Coronary artery (tissue), 2 donors: Measurements from ENCODE around the gene PADI2.

ENCODE experiments used
- DNase-seq: peaks from one replicate; pipeline ENCODE4 v3.0.0-alpha.2; 2017; ENCODE audit warnings: low spot score
- H3K27ac ChIP-seq, 2 donors: fragments of 200-600 bp; sonication (generic); one replicate each; pipeline ENCODE4 v1.5.1; 2016 to 2019
- H3K4me3 ChIP-seq: fragments of 200-600 bp; sonication (generic); 2 replicates; pipeline ENCODE4 v1.5.1; 2016; ENCODE audit warnings: mild to moderate bottlenecking, moderate library complexity
- TF ChIP-seq, protein P1 (sequence below): fragments of 200-600 bp; sonication (generic); IDR thresholded peaks from one replicate; pipeline ENCODE4 v1.5.1; 2019; ENCODE audit warnings: antibody characterized with exemption

PADI2 gene

DNA sequence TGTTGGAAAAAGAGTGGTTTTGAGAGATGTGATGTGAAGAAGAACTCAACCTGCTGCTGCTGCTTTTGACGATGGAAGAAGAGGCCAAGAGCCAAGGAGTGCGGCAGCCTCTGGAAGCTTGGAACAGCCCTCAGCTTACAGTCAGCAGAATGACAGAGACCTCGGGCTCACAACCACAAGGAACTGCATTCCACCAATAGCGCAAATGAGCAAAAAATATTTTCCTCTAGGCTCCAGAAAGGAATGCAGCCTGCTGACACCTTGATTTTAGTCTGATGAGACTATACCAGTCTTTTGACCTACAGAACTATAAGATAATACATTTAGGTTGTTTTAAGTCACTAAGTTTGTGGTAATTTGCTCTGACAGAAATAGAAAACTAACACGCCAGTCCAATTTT is 75.6 kb downstream of the PADI2 start:
- TF ChIP-seq, protein P1, sequence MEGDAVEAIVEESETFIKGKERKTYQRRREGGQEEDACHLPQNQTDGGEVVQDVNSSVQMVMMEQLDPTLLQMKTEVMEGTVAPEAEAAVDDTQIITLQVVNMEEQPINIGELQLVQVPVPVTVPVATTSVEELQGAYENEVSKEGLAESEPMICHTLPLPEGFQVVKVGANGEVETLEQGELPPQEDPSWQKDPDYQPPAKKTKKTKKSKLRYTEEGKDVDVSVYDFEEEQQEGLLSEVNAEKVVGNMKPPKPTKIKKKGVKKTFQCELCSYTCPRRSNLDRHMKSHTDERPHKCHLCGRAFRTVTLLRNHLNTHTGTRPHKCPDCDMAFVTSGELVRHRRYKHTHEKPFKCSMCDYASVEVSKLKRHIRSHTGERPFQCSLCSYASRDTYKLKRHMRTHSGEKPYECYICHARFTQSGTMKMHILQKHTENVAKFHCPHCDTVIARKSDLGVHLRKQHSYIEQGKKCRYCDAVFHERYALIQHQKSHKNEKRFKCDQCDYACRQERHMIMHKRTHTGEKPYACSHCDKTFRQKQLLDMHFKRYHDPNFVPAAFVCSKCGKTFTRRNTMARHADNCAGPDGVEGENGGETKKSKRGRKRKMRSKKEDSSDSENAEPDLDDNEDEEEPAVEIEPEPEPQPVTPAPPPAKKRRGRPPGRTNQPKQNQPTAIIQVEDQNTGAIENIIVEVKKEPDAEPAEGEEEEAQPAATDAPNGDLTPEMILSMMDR, result no peak
- no peak overlapping the region for H3K4me3 ChIP-seq
- no peak overlapping the region for H3K27ac ChIP-seq
- no peak for DNase-seq

GRCh38 chr1:17040135-17040534 is 79.1 kb downstream of the PADI2 start:
- no peak for DNase-seq
- Histone ChIP-seq H3K4me3 (no peak overlapping the region), H3K27ac (no peak overlapping the region)
- TF ChIP-seq, protein P1, result no peak

DNA sequence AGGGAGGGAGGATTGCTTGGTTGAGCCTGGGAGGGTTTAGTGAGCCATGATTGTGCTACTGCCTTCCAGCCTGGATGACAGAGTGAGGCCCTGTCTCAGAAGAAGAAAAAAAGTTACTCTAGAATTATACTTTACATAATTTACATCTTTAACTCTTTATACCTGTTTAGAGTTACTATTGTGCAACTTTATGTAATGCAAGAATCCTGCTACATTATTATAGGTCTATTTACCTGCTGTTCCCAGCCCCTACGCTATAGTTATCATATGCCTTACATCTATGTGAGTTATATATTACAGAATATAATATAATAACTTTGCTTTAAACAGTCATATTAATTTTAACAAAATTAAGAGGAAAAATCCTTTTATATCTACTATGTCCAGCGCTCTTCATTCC is 79.7 kb downstream of the PADI2 start:
- H3K27ac ChIP-seq, result no peak overlapping the region
- no peak for DNase-seq
- TF ChIP-seq, protein P1, result no peak
- H3K4me3 ChIP-seq, result no peak overlapping the region

GRCh38 chr1:17033481-17033880 is 85.8 kb downstream of the PADI2 start:
- H3K4me3 ChIP-seq, result no peak overlapping the region
- TF ChIP-seq, protein P1, result no peak
- no peak for DNase-seq
- no peak overlapping the region for H3K27ac ChIP-seq

DNA sequence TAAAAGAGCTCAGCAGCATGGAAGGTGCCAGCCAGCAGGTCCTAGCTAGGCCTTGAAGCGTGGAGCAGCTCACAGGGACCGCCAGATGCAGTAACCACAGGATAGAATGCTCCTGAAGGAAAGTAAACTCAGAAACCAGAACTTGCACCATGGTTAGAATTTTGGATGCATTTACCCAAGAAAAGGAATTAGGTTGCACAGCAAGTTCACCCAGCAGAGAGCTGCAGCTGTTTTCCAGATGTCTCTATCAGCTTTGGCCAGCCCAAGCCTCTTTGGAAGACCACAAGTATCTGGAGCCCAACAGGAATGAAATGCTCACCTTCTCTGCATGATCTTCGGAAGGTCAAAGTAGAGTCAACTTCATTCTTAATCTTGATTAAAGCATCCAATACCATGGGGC is 86.5 kb downstream of the PADI2 start:
- TF ChIP-seq, protein P1, result no peak

GRCh38 chr1:17031436-17031835 is 87.8 kb downstream of the PADI2 start:
- H3K4me3 ChIP-seq, result no peak overlapping the region
- no peak overlapping the region for H3K27ac ChIP-seq
- TF ChIP-seq, protein P1, result no peak
- no peak for DNase-seq

More for the DNA sequence above, 86.5 kb downstream of the PADI2 start:
- Histone ChIP-seq H3K27ac (no peak overlapping the region), H3K4me3 (no peak overlapping the region)
- DNase-seq, result no peak

DNA sequence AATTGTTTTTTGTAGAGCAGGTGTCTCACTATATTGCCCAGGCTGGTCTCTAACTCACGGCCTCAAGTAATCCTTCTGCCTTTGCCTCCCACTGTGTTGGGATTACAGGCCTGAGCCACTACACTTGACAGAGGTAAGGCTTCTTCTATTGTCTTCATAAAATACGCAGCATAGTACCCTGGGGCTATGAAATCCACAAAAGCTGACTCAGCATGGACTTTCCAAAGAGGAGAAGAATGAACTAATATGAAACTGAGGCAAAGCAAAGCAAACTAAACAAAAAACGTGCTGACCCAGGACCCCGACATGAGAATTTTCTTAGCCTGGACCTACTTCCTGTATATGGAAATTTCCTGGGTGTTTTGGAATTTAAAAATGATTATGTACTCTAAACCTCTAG is 89.0 kb downstream of the PADI2 start:
- no peak for DNase-seq
- Histone ChIP-seq H3K27ac (no peak overlapping the region), H3K4me3 (no peak overlapping the region)
- TF ChIP-seq, protein P1, result no peak
